Measurements from ENCODE around the gene PTPRZ1. TPM values are rescaled to one million over a fixed set of nuclear protein-coding genes. Genes with fewer than 3 reads are reported as not detected.

The PTPRZ1 gene
- total RNA-seq, 1 experiment from 2014 or later: not detected

DNA sequence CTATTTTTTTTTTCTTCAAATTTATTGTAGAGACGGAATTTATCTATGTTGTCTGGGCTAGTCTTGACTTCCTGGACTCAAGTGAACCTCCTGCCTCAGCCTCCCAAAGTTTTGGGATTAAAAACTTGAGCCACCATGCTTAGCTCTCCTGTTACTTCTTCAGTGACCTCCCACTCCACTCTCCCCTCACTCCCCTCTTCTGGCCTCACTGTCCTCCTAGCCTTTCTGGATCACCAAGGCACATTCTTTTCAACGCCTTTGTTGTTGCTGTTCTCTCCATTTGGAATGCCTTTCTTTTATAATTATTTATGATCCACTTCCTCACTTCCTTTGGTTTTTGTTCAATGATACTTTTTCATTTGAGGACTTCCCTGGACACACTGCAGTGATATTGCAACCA lies 17.9 kb downstream of the PTPRZ1 start:
- Histone ChIP-seq H3K27ac (ENCODE audit: low read length) (no peak overlapping the region), H3K9me2 (replicated peaks; ENCODE audit: low read length) (no peaks in the 10 kb centered on the region), H3F3A (ENCODE audit: low read length, unreplicated experiment) (no peaks in the 10 kb centered on the region), H3K9me3 (ENCODE audit: low read length) (no peaks in the 10 kb centered on the region), H3K27me3 (ENCODE audit: low read length) (peaks cover 1% of the 10 kb centered on the region; the same call in 1 of the 2 replicates), H3K36me3 (ENCODE audit: low read depth, low read length) (no peaks in the 10 kb centered on the region), H4K20me1 (ENCODE audit: low read length) (no peaks in the 10 kb centered on the region), H2AFZ (ENCODE audit: low read length) (no peak overlapping the region), H3K9ac (ENCODE audit: low read length) (no peak overlapping the region), H3K4me1 (ENCODE audit: insufficient read depth, low read length) (no peaks in the 10 kb centered on the region), H3K79me2 (ENCODE audit: low read length) (no peaks in the 10 kb centered on the region), H3K4me2 (ENCODE audit: low read length) (no peak overlapping the region), H3K4me3 (ENCODE audit: low read length) (no peak overlapping the region)
- TF ChIP-seq, protein P1, sequence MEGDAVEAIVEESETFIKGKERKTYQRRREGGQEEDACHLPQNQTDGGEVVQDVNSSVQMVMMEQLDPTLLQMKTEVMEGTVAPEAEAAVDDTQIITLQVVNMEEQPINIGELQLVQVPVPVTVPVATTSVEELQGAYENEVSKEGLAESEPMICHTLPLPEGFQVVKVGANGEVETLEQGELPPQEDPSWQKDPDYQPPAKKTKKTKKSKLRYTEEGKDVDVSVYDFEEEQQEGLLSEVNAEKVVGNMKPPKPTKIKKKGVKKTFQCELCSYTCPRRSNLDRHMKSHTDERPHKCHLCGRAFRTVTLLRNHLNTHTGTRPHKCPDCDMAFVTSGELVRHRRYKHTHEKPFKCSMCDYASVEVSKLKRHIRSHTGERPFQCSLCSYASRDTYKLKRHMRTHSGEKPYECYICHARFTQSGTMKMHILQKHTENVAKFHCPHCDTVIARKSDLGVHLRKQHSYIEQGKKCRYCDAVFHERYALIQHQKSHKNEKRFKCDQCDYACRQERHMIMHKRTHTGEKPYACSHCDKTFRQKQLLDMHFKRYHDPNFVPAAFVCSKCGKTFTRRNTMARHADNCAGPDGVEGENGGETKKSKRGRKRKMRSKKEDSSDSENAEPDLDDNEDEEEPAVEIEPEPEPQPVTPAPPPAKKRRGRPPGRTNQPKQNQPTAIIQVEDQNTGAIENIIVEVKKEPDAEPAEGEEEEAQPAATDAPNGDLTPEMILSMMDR (conservative IDR thresholded peaks at IDR 0.05; ENCODE audit: low read depth, low read length): no peak
- ChIA-PET POLR2A (ENCODE audit: unreplicated experiment) (no interaction called here), CTCF (no interaction called here)
- intact Hi-C loops (cut with micrococcal nuclease): no loop called here
- BruUV-seq (replicated peaks): no TSS peak
- DNase-seq (no peak), ATAC-seq (no peak)

DNA sequence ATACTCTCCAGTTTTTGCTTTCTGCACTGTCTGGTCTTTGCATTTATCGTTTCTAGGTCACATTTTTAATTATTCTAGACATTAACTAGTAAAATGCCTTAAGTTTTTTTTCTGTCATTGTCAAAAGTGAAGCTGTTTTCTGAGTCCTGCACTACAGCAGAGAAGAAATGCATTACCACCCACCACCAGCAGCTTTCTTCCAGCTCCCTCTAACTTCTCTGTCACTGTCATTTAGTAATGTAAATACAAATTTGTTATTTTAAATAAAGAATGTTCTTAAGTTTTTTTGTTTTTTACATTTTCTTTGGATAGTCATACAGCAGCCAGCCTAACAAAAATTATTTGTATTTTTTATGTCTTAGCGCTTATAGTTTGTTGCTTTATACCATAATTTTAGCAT lies 18.8 kb downstream of the PTPRZ1 start:
- no TSS peak for BruUV-seq (replicated peaks)
- POLR2A ChIA-PET (ENCODE audit: unreplicated experiment): no interaction called here

GRCh38 chr7:121901026-121901425 lies 28.1 kb downstream of the PTPRZ1 start:
- H3K36me3 ChIP-seq (ENCODE audit: low read depth, low read length): no peaks in the 10 kb centered on the region
- no peak overlapping the region for H3K27ac ChIP-seq (ENCODE audit: low read length)
- H3K9ac ChIP-seq (ENCODE audit: low read length): no peak overlapping the region
- H3K9me2 ChIP-seq (replicated peaks; ENCODE audit: low read length): no peaks in the 10 kb centered on the region
- H3K27me3 ChIP-seq (ENCODE audit: low read length): peaks cover 20% of the 10 kb centered on the region
- ATAC-seq (no peak), DNase-seq (no peak)
- ChIA-PET CTCF (no interaction called here), POLR2A (ENCODE audit: unreplicated experiment) (no interaction called here)
- H3K4me2 ChIP-seq (ENCODE audit: low read length): no peak overlapping the region
- no peak overlapping the region for H3K4me3 ChIP-seq (ENCODE audit: low read length)
- H3K4me1 ChIP-seq (ENCODE audit: insufficient read depth, low read length): no peaks in the 10 kb centered on the region
- no peaks in the 10 kb centered on the region for H3K9me3 ChIP-seq (ENCODE audit: low read length)
- intact Hi-C loops (cut with micrococcal nuclease): no loop called here
- no peaks in the 10 kb centered on the region for H3F3A ChIP-seq (ENCODE audit: low read length, unreplicated experiment)
- BruUV-seq (replicated peaks): no TSS peak
- no peaks in the 10 kb centered on the region for H3K79me2 ChIP-seq (ENCODE audit: low read length)
- H2AFZ ChIP-seq (ENCODE audit: low read length): no peak overlapping the region
- no peaks in the 10 kb centered on the region for H4K20me1 ChIP-seq (ENCODE audit: low read length)
- TF ChIP-seq, protein P1 (conservative IDR thresholded peaks at IDR 0.05; ENCODE audit: low read depth, low read length): no peak
- no peak for TF ChIP-seq EZH2 (IDR thresholded peaks at IDR 0.05; ENCODE audit: low read length, unreplicated experiment)
- TF ChIP-seq EZH2phosphoT487 (IDR thresholded peaks at IDR 0.05; ENCODE audit: borderline replicate concordance, low read length): no peak

More for the DNA sequence above, 18.8 kb downstream of the PTPRZ1 start:
- no peak overlapping the region for H2AFZ ChIP-seq (ENCODE audit: low read length)
- H3K9me2 ChIP-seq (replicated peaks; ENCODE audit: low read length): no peaks in the 10 kb centered on the region
- no peak overlapping the region for H3K4me2 ChIP-seq (ENCODE audit: low read length)
- H3K9me3 ChIP-seq (ENCODE audit: low read length): no peaks in the 10 kb centered on the region
- peaks cover 8% of the 10 kb centered on the region; the same call in 1 of the 2 replicates for H3K27me3 ChIP-seq (ENCODE audit: low read length)
- H3K4me3 ChIP-seq (ENCODE audit: low read length): no peak overlapping the region
- no peaks in the 10 kb centered on the region for H3K4me1 ChIP-seq (ENCODE audit: insufficient read depth, low read length)
- H3K27ac ChIP-seq (ENCODE audit: low read length): no peak overlapping the region
- no peaks in the 10 kb centered on the region for H3F3A ChIP-seq (ENCODE audit: low read length, unreplicated experiment)
- DNase-seq (no peak), ATAC-seq (no peak)
- no peaks in the 10 kb centered on the region for H3K79me2 ChIP-seq (ENCODE audit: low read length)
- CTCF ChIA-PET: no interaction called here
- intact Hi-C loops (cut with micrococcal nuclease): no loop called here
- no peak overlapping the region for H3K9ac ChIP-seq (ENCODE audit: low read length)
- no peaks in the 10 kb centered on the region for H3K36me3 ChIP-seq (ENCODE audit: low read depth, low read length)
- H4K20me1 ChIP-seq (ENCODE audit: low read length): no peaks in the 10 kb centered on the region
- TF ChIP-seq EZH2 (IDR thresholded peaks at IDR 0.05; ENCODE audit: low read length, unreplicated experiment) (no peak), EZH2phosphoT487 (IDR thresholded peaks at IDR 0.05; ENCODE audit: borderline replicate concordance, low read length) (no peak)
- TF ChIP-seq, protein P1 (conservative IDR thresholded peaks at IDR 0.05; ENCODE audit: low read depth, low read length): no peak
